ENCODE measurements around the gene DNAH11. TPM values are rescaled to one million over a fixed set of nuclear protein-coding genes. Genes with fewer than 3 reads are reported as not detected.

DNAH11 gene
- total and polyA plus RNA-seq, 3 donors from 2014 or later, result 4.9 to 19.3 (median 14.2) TPM

DNA sequence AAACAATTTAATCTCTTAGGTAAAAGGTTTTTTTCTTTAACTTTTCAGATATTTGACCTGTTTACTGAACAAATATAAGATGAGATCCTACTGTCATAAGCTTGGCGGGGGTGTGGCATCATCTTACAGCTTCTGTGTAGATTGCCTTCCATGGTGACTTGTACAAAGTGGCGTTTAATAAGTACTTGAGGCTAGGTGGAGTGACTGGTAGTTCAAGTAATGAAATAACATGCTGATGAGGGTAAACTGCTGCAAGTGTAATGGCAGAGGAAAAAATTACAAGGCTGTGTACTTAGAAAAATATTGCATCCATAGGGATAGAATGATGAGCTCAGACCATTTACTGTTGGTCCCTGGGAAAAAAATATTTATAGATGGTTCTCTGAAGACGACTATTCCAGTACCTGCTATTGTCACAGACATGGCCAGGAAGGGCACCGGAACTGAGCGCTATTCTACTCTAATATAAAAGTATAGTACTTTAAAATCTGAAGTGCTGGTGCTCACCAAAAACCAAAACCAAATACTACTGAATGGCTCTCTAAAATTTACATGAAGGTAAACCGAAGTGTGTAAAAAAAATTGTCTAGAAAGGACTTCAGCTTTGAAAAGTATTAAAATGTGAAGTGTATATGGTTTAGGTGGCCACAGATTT, 42.4 kb downstream of the DNAH11 start:
- Histone ChIP-seq H3K9me3 (no peaks in the 10 kb centered on the region), H3K36me3 (ENCODE audit: low read depth, missing control alignments) (no peaks in the 10 kb centered on the region), H3K4me1 (no peaks in the 10 kb centered on the region), H3K27ac (no peak overlapping the region), H3K27me3 (no peaks in the 10 kb centered on the region), H3K4me3 (no peak overlapping the region)
- DNase-seq, result no peak
- intact Hi-C loops (cut with DNase I; ENCODE audit: low total_unique reads), result no loop called here
- WGBS, 2 donors, result 93 to 94% methylated on average over 6 of the region's 6 CpGs
- TF ChIP-seq, protein P1, sequence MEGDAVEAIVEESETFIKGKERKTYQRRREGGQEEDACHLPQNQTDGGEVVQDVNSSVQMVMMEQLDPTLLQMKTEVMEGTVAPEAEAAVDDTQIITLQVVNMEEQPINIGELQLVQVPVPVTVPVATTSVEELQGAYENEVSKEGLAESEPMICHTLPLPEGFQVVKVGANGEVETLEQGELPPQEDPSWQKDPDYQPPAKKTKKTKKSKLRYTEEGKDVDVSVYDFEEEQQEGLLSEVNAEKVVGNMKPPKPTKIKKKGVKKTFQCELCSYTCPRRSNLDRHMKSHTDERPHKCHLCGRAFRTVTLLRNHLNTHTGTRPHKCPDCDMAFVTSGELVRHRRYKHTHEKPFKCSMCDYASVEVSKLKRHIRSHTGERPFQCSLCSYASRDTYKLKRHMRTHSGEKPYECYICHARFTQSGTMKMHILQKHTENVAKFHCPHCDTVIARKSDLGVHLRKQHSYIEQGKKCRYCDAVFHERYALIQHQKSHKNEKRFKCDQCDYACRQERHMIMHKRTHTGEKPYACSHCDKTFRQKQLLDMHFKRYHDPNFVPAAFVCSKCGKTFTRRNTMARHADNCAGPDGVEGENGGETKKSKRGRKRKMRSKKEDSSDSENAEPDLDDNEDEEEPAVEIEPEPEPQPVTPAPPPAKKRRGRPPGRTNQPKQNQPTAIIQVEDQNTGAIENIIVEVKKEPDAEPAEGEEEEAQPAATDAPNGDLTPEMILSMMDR (IDR thresholded peaks at IDR 0.05), result no peak
- no peak for TF ChIP-seq POLR2A (IDR thresholded peaks at IDR 0.05)

DNA sequence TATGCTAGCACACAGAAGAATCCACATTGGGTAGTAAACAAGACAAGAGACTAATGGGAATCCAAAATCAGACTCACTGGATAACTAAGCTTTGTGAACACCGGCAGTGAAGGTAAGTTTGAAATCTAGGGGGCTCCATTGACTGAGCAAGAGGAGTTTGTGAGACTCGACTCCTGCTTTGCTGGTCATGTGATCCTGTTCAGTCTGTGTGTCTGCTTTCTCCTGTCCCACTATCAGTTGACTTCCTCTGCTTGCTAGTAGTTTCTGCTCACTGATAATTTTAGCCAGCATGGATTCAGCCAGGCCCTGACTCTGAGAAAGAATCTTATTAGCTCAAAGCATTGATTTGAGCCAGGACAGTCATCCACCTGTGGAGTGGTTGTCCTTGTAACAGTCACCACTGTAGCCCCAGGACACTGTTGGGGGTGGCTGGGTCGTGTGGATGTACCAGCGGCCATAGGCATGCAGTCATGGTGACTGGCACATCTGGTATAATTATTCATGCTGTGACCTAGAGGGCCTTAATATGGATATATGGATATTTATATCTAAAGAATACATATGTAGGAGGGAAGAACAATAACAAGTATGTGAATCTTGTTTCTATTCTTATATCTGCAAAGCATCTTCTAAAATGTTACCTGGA, 44.4 kb downstream of the DNAH11 start:
- Histone ChIP-seq H3K9me3 (no peaks in the 10 kb centered on the region), H3K27ac (no peak overlapping the region), H3K27me3 (no peaks in the 10 kb centered on the region), H3K4me3 (no peak overlapping the region), H3K4me1 (no peaks in the 10 kb centered on the region), H3K36me3 (ENCODE audit: low read depth, missing control alignments) (no peaks in the 10 kb centered on the region)
- intact Hi-C loops (cut with DNase I; ENCODE audit: low total_unique reads), result no loop called here
- TF ChIP-seq POLR2A (IDR thresholded peaks at IDR 0.05), result no peak
- TF ChIP-seq, protein P1 (IDR thresholded peaks at IDR 0.05), result no peak
- no peak for DNase-seq
- 79 to 82% methylated on average over 4 of the region's 4 CpGs for WGBS, 2 donors

DNA sequence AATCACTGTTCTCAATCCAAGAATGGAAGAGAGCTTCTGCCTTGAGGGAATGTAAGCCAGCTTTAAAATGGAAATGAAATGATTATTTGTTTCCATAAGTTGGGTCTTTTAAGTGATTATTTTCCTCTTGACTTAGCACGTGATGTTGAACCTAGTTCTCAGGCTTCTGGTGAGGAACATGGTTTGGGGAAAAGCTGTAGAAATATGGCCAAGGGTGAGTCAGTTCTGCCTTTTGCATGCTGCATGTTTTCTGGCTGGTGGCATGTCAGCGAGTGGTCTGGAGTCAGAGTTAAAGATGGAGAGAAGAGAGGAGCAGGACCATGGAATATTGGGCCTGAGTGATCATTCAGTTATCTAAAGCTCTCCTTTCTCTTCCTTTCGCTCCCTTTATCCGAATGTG, 54.0 kb downstream of the DNAH11 start:
- no peak overlapping the region for H3K27ac ChIP-seq
- 86 to 94% methylated on average over 4 of the region's 4 CpGs for WGBS, 2 donors
- DNase-seq, result no peak
- intact Hi-C loops (cut with DNase I; ENCODE audit: low total_unique reads), result no loop called here
- no peak for TF ChIP-seq POLR2A (IDR thresholded peaks at IDR 0.05)
- TF ChIP-seq, protein P1 (IDR thresholded peaks at IDR 0.05), result no peak
- H3K4me1 ChIP-seq, result no peaks in the 10 kb centered on the region
- H3K9me3 ChIP-seq, result no peaks in the 10 kb centered on the region
- no peaks in the 10 kb centered on the region for H3K36me3 ChIP-seq (ENCODE audit: low read depth, missing control alignments)
- H3K27me3 ChIP-seq, result no peaks in the 10 kb centered on the region
- H3K4me3 ChIP-seq, result no peak overlapping the region

DNA sequence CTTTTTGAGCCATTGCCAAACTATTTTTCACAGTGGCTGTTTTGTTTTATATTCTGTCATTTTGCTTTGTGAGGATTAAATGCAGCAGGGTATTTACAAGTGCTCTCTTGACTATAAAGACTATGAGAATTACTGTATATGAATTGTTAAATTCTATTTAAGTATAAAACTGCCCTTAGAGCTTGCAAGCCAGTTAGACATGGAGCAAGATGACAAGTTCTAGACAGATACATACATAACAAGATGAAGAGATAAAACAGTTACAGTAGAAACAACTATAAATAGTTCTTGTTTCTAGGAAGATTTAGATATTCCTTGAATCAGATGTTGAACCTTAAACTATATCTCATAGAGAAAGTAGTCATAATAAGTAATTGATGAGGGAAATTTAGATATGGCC, 60.6 kb downstream of the DNAH11 start:
- no peak for TF ChIP-seq POLR2A (IDR thresholded peaks at IDR 0.05)
- TF ChIP-seq, protein P1 (IDR thresholded peaks at IDR 0.05), result no peak
- Histone ChIP-seq H3K36me3 (ENCODE audit: low read depth, missing control alignments) (no peaks in the 10 kb centered on the region), H3K4me3 (no peak overlapping the region), H3K4me1 (no peaks in the 10 kb centered on the region), H3K27ac (no peak overlapping the region), H3K9me3 (no peaks in the 10 kb centered on the region), H3K27me3 (no peaks in the 10 kb centered on the region)
- intact Hi-C loops (cut with DNase I; ENCODE audit: low total_unique reads), result no loop called here
- no peak for DNase-seq

Measured in testis (tissue), 3 donors.